Hepatocyte (in vitro differentiated cells): ENCODE results near the gene ZNF467.

ENCODE experiments used
- EZH2 ChIP-seq: fragments of 200-600 bp; sonication (generic); IDR thresholded peaks from 2 replicates; pipeline ENCODE4 v1.6.1; 2016; ENCODE audit warnings: antibody characterized with exemption, mild to moderate bottlenecking, borderline replicate concordance
- EZH2phosphoT487 ChIP-seq: fragments of 200-600 bp; sonication (generic); IDR thresholded peaks from one replicate; pipeline ENCODE4 v1.6.1; 2018; ENCODE audit warnings: antibody characterized with exemption, mild to moderate bottlenecking, low read depth, moderate library complexity; ENCODE audit not compliant: unreplicated experiment, severe bottlenecking
- TF ChIP-seq, protein P1 (sequence below): fragments of 200-600 bp; sonication (generic); IDR thresholded peaks from 2 replicates; pipeline ENCODE4 v1.5.1; 2016; ENCODE audit warnings: antibody characterized with exemption, mild to moderate bottlenecking; ENCODE audit not compliant: poor library complexity

DNA sequence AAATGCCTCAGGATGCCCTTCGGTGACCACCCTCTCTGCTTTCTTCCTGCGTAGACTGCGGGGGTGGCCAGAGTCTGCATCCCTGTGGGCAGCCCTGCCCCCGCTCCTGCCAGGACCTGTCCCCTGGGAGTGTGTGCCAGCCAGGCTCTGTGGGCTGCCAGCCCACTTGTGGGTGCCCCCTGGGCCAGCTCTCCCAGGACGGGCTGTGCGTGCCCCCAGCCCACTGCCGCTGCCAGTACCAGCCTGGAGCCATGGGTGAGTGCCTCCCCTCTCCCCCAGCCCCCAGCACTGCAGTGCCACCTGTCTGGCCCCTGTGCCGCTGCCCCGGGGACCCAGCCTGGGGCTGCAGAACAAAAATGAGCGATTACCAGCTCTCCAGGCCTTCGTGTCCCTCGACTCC, 41.7 kb upstream of the ZNF467 start:
- no peak for TF ChIP-seq EZH2phosphoT487
- TF ChIP-seq EZH2, result no peak
- TF ChIP-seq, protein P1, sequence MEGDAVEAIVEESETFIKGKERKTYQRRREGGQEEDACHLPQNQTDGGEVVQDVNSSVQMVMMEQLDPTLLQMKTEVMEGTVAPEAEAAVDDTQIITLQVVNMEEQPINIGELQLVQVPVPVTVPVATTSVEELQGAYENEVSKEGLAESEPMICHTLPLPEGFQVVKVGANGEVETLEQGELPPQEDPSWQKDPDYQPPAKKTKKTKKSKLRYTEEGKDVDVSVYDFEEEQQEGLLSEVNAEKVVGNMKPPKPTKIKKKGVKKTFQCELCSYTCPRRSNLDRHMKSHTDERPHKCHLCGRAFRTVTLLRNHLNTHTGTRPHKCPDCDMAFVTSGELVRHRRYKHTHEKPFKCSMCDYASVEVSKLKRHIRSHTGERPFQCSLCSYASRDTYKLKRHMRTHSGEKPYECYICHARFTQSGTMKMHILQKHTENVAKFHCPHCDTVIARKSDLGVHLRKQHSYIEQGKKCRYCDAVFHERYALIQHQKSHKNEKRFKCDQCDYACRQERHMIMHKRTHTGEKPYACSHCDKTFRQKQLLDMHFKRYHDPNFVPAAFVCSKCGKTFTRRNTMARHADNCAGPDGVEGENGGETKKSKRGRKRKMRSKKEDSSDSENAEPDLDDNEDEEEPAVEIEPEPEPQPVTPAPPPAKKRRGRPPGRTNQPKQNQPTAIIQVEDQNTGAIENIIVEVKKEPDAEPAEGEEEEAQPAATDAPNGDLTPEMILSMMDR, result no peak
